ENCODE results near the gene KLRF2.

The KLRF2 gene

GRCh38 chr12:9932270-9932669, 51.0 kb downstream of the KLRF2 start, which contains the start of gene CLEC2A:
Gene CLEC2A, minus strand, starts transcription at chr12:9932370. Its CDS starts 41 bp downstream, at chr12:9932329.
- Histone ChIP-seq H3K4me2 (no peak within 1 kb of the TSS), H3K79me2 (ENCODE audit: insufficient read depth, low read depth) (no peaks in the 10 kb centered on the region), H3K27me3 (ENCODE audit: insufficient read depth, low read depth) (no peaks in the 10 kb centered on the region), H4K20me1 (ENCODE audit: insufficient read depth) (no peaks in the 10 kb centered on the region), H3K27ac (no peak within 1 kb of the TSS), H3K4me3 (IDR thresholded peaks at IDR 0.05; ENCODE audit: insufficient read depth, low read depth, low read length) (no peak within 1 kb of the TSS), H3K36me3 (ENCODE audit: insufficient read depth) (no peaks in the 10 kb centered on the region), H3K9ac (no peak within 1 kb of the TSS), H2AFZ (ENCODE audit: low read depth) (no peak within 1 kb of the TSS), H3K4me1 (ENCODE audit: low read depth, poor library complexity, severe bottlenecking) (peaks cover 15% of the 10 kb centered on the region)
- no peak for TF ChIP-seq CTCF (conservative IDR thresholded peaks at IDR 0.05; ENCODE audit: low read depth, low read length)

- no peaks in the 10 kb centered on the region for H3K79me2 ChIP-seq (ENCODE audit: insufficient read depth, low read depth)
These were observed 52.7 kb downstream of the KLRF2 start for GRCh38 chr12:9933958-9934357.

GRCh38 chr12:9935026-9935425, 53.7 kb downstream of the KLRF2 start:
- H3K4me1 ChIP-seq (ENCODE audit: low read depth, poor library complexity, severe bottlenecking), result no peaks in the 10 kb centered on the region
- H3K4me3 ChIP-seq (IDR thresholded peaks at IDR 0.05; ENCODE audit: insufficient read depth, low read depth, low read length), result no peak overlapping the region
- no peaks in the 10 kb centered on the region for H3K79me2 ChIP-seq (ENCODE audit: insufficient read depth, low read depth)
- no peaks in the 10 kb centered on the region for H4K20me1 ChIP-seq (ENCODE audit: insufficient read depth)
- no peaks in the 10 kb centered on the region for H3K36me3 ChIP-seq (ENCODE audit: insufficient read depth)
- no peak for TF ChIP-seq CTCF (conservative IDR thresholded peaks at IDR 0.05; ENCODE audit: low read depth, low read length)
- H2AFZ ChIP-seq (ENCODE audit: low read depth), result no peak overlapping the region
- no peak overlapping the region for H3K9ac ChIP-seq
- no peak overlapping the region for H3K27ac ChIP-seq
- H3K4me2 ChIP-seq, result no peak overlapping the region
- no peaks in the 10 kb centered on the region for H3K27me3 ChIP-seq (ENCODE audit: insufficient read depth, low read depth)

More at GRCh38 chr12:9933958-9934357, 52.7 kb downstream of the KLRF2 start:
- Histone ChIP-seq H4K20me1 (ENCODE audit: insufficient read depth) (no peaks in the 10 kb centered on the region), H3K4me3 (IDR thresholded peaks at IDR 0.05; ENCODE audit: insufficient read depth, low read depth, low read length) (no peak overlapping the region), H3K9ac (no peak overlapping the region), H3K36me3 (ENCODE audit: insufficient read depth) (no peaks in the 10 kb centered on the region), H3K4me2 (no peak overlapping the region), H3K4me1 (ENCODE audit: low read depth, poor library complexity, severe bottlenecking) (no peaks in the 10 kb centered on the region), H3K27me3 (ENCODE audit: insufficient read depth, low read depth) (no peaks in the 10 kb centered on the region), H2AFZ (ENCODE audit: low read depth) (no peak overlapping the region), H3K27ac (no peak overlapping the region)
- TF ChIP-seq CTCF (conservative IDR thresholded peaks at IDR 0.05; ENCODE audit: low read depth, low read length), result no peak

GRCh38 chr12:9936591-9936990, 55.3 kb downstream of the KLRF2 start:
- H3K36me3 ChIP-seq (ENCODE audit: insufficient read depth), result no peaks in the 10 kb centered on the region
- no peaks in the 10 kb centered on the region for H3K79me2 ChIP-seq (ENCODE audit: insufficient read depth, low read depth)
- H3K4me2 ChIP-seq, result no peak overlapping the region
- H3K27me3 ChIP-seq (ENCODE audit: insufficient read depth, low read depth), result no peaks in the 10 kb centered on the region
- no peak overlapping the region for H3K9ac ChIP-seq
- H3K27ac ChIP-seq, result no peak overlapping the region
- H3K4me3 ChIP-seq (IDR thresholded peaks at IDR 0.05; ENCODE audit: insufficient read depth, low read depth, low read length), result no peak overlapping the region
- no peaks in the 10 kb centered on the region for H3K4me1 ChIP-seq (ENCODE audit: low read depth, poor library complexity, severe bottlenecking)
- H2AFZ ChIP-seq (ENCODE audit: low read depth), result no peak overlapping the region
- TF ChIP-seq CTCF (conservative IDR thresholded peaks at IDR 0.05; ENCODE audit: low read depth, low read length), result no peak
- no peaks in the 10 kb centered on the region for H4K20me1 ChIP-seq (ENCODE audit: insufficient read depth)

All from KMS-11 (cell line).